ENCODE measurements around the gene IFT57. TPM values are rescaled to one million over a fixed set of nuclear protein-coding genes. Genes with fewer than 3 reads are reported as not detected.

Gene IFT57
- total RNA-seq, 1 donor from 2014 or later, result 21.4 TPM

Other genes with a start within 250 kb of the IFT57 start
- 507 TPM for gene CD47, start 131.4 kb downstream of the IFT57 start, total RNA-seq (ENCODE audit: unreplicated experiment)
- not detected for gene HHLA2, start 74.1 kb upstream of the IFT57 start, total RNA-seq (ENCODE audit: unreplicated experiment)

Measured in glutamatergic neuron (in vitro differentiated cells).